Caco-2 (cell line): Measurements from ENCODE around the gene NPLOC4. TPM values are rescaled to one million over a fixed set of nuclear protein-coding genes. Genes with fewer than 3 reads are reported as not detected.

ENCODE experiments used
- BruUV-seq: library from RNA; stranded (reverse); fragments of 400-500 nt; replicated peaks from 2 replicates; lab custom pipeline; 2021; lab: Mats Ljungman, UMichigan
- CTCF ChIA-PET: fragments of 300-600 bp; sonication (Branson Sonifier 250); formaldehyde crosslinking; loops from one replicate; lab custom pipeline; 2022; ENCODE audit warnings: antibody characterized with exemption; lab: Charles Lee
- POLR2A ChIA-PET: fragments of 300-600 bp; sonication (Branson Sonifier 250); formaldehyde crosslinking; loops from one replicate; lab custom pipeline; 2022; ENCODE audit warnings: antibody characterized with exemption; lab: Charles Lee
- DNase-seq, 2 experiments: peaks; one replicate each; pipeline versions ENCODE4 v3.0.0 to v3.0.0-alpha.2; 2020 to 2022
- H3K27me3 ChIP-seq: replicated peaks from 2 replicates; pipeline ENCODE4 v1.6.0; 2011; ENCODE audit warnings: low read length; ENCODE audit not compliant: control insufficient read depth, insufficient read depth
- H3K36me3 ChIP-seq: 2 replicates; pipeline ENCODE4 v1.5.1; 2011; ENCODE audit warnings: low read length; ENCODE audit not compliant: control insufficient read depth, insufficient read depth
- H3K4me1 ChIP-seq: fragments of 250-450 bp; sonication (Bioruptor Pico); 2 replicates; pipeline ENCODE4 v1.5.1; 2020; ENCODE audit warnings: mild to moderate bottlenecking
- H3K4me3 ChIP-seq: 2 replicates; pipeline ENCODE4 v1.5.1; 2011; ENCODE audit warnings: low read depth, mild to moderate bottlenecking, control low read depth, low read length
- H3K9me3 ChIP-seq: fragments of 250-450 bp; sonication (Bioruptor Pico); 2 replicates; pipeline ENCODE4 v1.5.1; 2020; ENCODE audit warnings: mild to moderate bottlenecking, moderate library complexity
- H3K27ac Mint-ChIP-seq: one replicate; pipeline ENCODE4 v1.8.0; 2022; ENCODE audit warnings: mixed read lengths; ENCODE audit not compliant: unreplicated experiment
- H3K27me3 Mint-ChIP-seq: one replicate; pipeline ENCODE4 v1.8.0; 2022; ENCODE audit warnings: mixed read lengths; ENCODE audit not compliant: insufficient read depth, unreplicated experiment
- H3K36me3 Mint-ChIP-seq: one replicate; pipeline ENCODE4 v1.8.0; 2022; ENCODE audit warnings: mild to moderate bottlenecking, mixed read lengths; ENCODE audit not compliant: insufficient read depth, unreplicated experiment
- H3K4me1 Mint-ChIP-seq: one replicate; pipeline ENCODE4 v1.8.0; 2022; ENCODE audit warnings: low read depth, mixed read lengths; ENCODE audit not compliant: unreplicated experiment
- H3K4me3 Mint-ChIP-seq: one replicate; pipeline ENCODE4 v1.8.0; 2022; ENCODE audit warnings: mild to moderate bottlenecking, moderate library complexity, mixed read lengths; ENCODE audit not compliant: unreplicated experiment
- H3K9me3 Mint-ChIP-seq: one replicate; pipeline ENCODE4 v1.8.0; 2022; ENCODE audit warnings: mixed read lengths; ENCODE audit not compliant: unreplicated experiment
- CTCF ChIP-seq, 2 experiments: fragments of 200-600 bp in 1 of 2; IDR thresholded peaks; 1 replicate in 1 of 2; 2 replicates in 1 of 2; pipeline versions ENCODE4 v1.5.1 to v1.8.0; 2011 to 2022; ENCODE audit warnings: antibody characterized with exemption in 1 of 2, control low read depth in 1 of 2, inconsistent platforms in 1 of 2, low read depth in 1 of 2, low read length in 1 of 2, mild to moderate bottlenecking in 1 of 2, moderate library complexity in 1 of 2; ENCODE audit not compliant: insufficient read depth in 1 of 2, severe bottlenecking in 1 of 2, unreplicated experiment in 1 of 2
- intact Hi-C: fragments of 100-400 bp; cut with micrococcal nuclease; formaldehyde crosslinking; loops from one replicate; pipeline ENCODE4 v1.10.0; 2022; ENCODE audit not compliant: unreplicated experiment
- total RNA-seq: library from RNA; stranded (reverse); gene quantifications from 2 replicates; pipeline ENCODE4 v1.2.3, GENCODE V29; 2022

NPLOC4 gene
- total RNA-seq, 1 experiment from 2014 or later: 139 TPM

GRCh38 chr17:81527591-81528383, 109.1 kb downstream of the NPLOC4 start, which contains the start of gene FSCN2:
FSCN2 (plus strand) TSS chr17:81528377; CDS start chr17:81528532, 155 bp downstream.
- no peaks in the 10 kb centered on the region for H3K4me1 Mint-ChIP-seq
- 0 out of 2 replicates have a peak within 1 kb of the TSS, but pooled peaks have one; percentile 5 for H3K4me3 ChIP-seq
- H3K4me1 ChIP-seq: peaks cover 11% of the 10 kb centered on the region
- no peaks in the 10 kb centered on the region for H3K27me3 ChIP-seq
- intact Hi-C loops: no loop called here
- no peaks in the 10 kb centered on the region for H3K36me3 ChIP-seq
- H3K27ac Mint-ChIP-seq: no peak within 1 kb of the TSS
- no TSS peak for BruUV-seq
- no peak for DNase-seq
- peaks cover 35% of the 10 kb centered on the region for H3K36me3 Mint-ChIP-seq
- no peaks in the 10 kb centered on the region for H3K27me3 Mint-ChIP-seq
- no peaks in the 10 kb centered on the region for H3K9me3 ChIP-seq
- TF ChIP-seq CTCF (IDR thresholded peaks at IDR 0.05; ENCODE audit: insufficient read depth in 1 of 2, low read depth in 1 of 2, low read length in 1 of 2, severe bottlenecking in 1 of 2, unreplicated experiment in 1 of 2): no peak
- ChIA-PET POLR2A (interaction anchor here (0.6 kb wide), 2 partner anchors 25 to 40 kb away, joined by 6 to 8 read pairs; no protein-coding TSS in a partner anchor), CTCF (interaction anchor here (0.6 kb wide), 1 partner anchor 128 kb away, joined by 3 read pairs; no protein-coding TSS in a partner anchor)
- H3K9me3 Mint-ChIP-seq: no peaks in the 10 kb centered on the region
- H3K4me3 Mint-ChIP-seq: peak within 1 kb of the TSS; percentile 44

- no peaks in the 10 kb centered on the region for H3K4me1 Mint-ChIP-seq
- H3K36me3 Mint-ChIP-seq: peaks cover 35% of the 10 kb centered on the region
- CTCF ChIA-PET: interaction anchor here (0.6 kb wide), 1 partner anchor 129 kb away, joined by 3 read pairs; no protein-coding TSS in a partner anchor
- peak overlapping the region; percentile 43 for H3K27ac Mint-ChIP-seq
- Histone ChIP-seq H3K27me3 (no peaks in the 10 kb centered on the region), H3K4me3 (no peak overlapping the region), H3K36me3 (no peaks in the 10 kb centered on the region), H3K9me3 (no peaks in the 10 kb centered on the region), H3K4me1 (peaks cover 11% of the 10 kb centered on the region)
- POLR2A ChIA-PET: no interaction called here
- H3K9me3 Mint-ChIP-seq: no peaks in the 10 kb centered on the region
- intact Hi-C loops: no loop called here
- no peak for DNase-seq
- no peaks in the 10 kb centered on the region for H3K27me3 Mint-ChIP-seq
- H3K4me3 Mint-ChIP-seq: no peak overlapping the region
- BruUV-seq: no TSS peak
- TF ChIP-seq CTCF (IDR thresholded peaks at IDR 0.05; ENCODE audit: insufficient read depth in 1 of 2, low read depth in 1 of 2, low read length in 1 of 2, severe bottlenecking in 1 of 2, unreplicated experiment in 1 of 2): no peak
These were observed 110.0 kb downstream of the NPLOC4 start for GRCh38 chr17:81526662-81527571.

- H3K9me3 Mint-ChIP-seq: no peaks in the 10 kb centered on the region
- H3K4me1 Mint-ChIP-seq: peaks cover 7% of the 10 kb centered on the region
- DNase-seq: no peak
- BruUV-seq: no TSS peak
- H3K27me3 Mint-ChIP-seq: no peaks in the 10 kb centered on the region
- Histone ChIP-seq H3K36me3 (no peaks in the 10 kb centered on the region), H3K4me1 (peaks cover 20% of the 10 kb centered on the region), H3K27me3 (no peaks in the 10 kb centered on the region), H3K9me3 (no peaks in the 10 kb centered on the region), H3K4me3 (no peak overlapping the region)
- intact Hi-C loops: no loop called here
- CTCF ChIA-PET: no interaction called here
- no peak overlapping the region for H3K4me3 Mint-ChIP-seq
- H3K27ac Mint-ChIP-seq: peak overlapping the region; percentile 11
- TF ChIP-seq CTCF (IDR thresholded peaks at IDR 0.05; ENCODE audit: insufficient read depth in 1 of 2, low read depth in 1 of 2, low read length in 1 of 2, severe bottlenecking in 1 of 2, unreplicated experiment in 1 of 2): no peak
- POLR2A ChIA-PET: no interaction called here
- peaks cover 35% of the 10 kb centered on the region for H3K36me3 Mint-ChIP-seq
These were observed 112.1 kb downstream of the NPLOC4 start for GRCh38 chr17:81524865-81525159.
